Gastroesophageal sphincter (tissue), 4 donors: ENCODE data around the gene AKAP6. TPM values are rescaled to one million over a fixed set of nuclear protein-coding genes. Genes with fewer than 3 reads are reported as not detected.
A peak's percentile ranks its signal among the peaks of the same experiment; 100 is the strongest.

Source experiments
- ATAC-seq: fragments of 150-250 bp; one replicate; pipeline ENCODE4 v1.9.1; 2016; ENCODE audit warnings: mild to moderate bottlenecking, moderate library complexity
- H3K27ac ChIP-seq, 4 donors: fragments of 200-600 bp; sonication (generic) in 3 of 4; 1 replicate in 3 of 4; 2 replicates in 1 of 4; pipeline ENCODE4 v1.5.1; 2016 to 2019
- H3K27me3 ChIP-seq: fragments of 200-600 bp; sonication (generic); one replicate; pipeline ENCODE4 v1.5.1; 2019
- H3K36me3 ChIP-seq, 2 donors: fragments of 200-600 bp; sonication (generic); one replicate each; pipeline ENCODE4 v1.5.1; 2019; ENCODE audit warnings: control low read depth in 1 of 2
- H3K4me1 ChIP-seq, 3 donors: fragments of 200-600 bp; sonication (generic); 1 replicate in 2 of 3; 2 replicates in 1 of 3; pipeline ENCODE4 v1.5.1; 2016 to 2019; ENCODE audit warnings: control low read depth in 2 of 3
- H3K4me3 ChIP-seq, 2 donors: fragments of 200-600 bp; sonication (generic); one replicate each; pipeline ENCODE4 v1.5.1; 2019; ENCODE audit warnings: mild to moderate bottlenecking in 1 of 2, moderate library complexity in 1 of 2
- H3K9me3 ChIP-seq, 3 donors: fragments of 200-600 bp; sonication (generic); one replicate each; pipeline ENCODE4 v1.5.1; 2017 to 2019; ENCODE audit warnings: control low read depth in 2 of 3
- EP300 ChIP-seq: sonication (generic); formaldehyde crosslinking; IDR thresholded peaks from one replicate; pipeline ENCODE4 v1.6.1; 2017; ENCODE audit warnings: antibody characterized with exemption, mild to moderate bottlenecking
- POLR2A ChIP-seq, 2 donors: fragments of 450-650 bp; IDR thresholded peaks; one replicate each; pipeline ENCODE4 v1.6.1; 2017; ENCODE audit warnings: antibody characterized with exemption in 2 of 2, mild to moderate bottlenecking in 2 of 2, moderate library complexity in 1 of 2
- POLR2AphosphoS5 ChIP-seq: sonication (generic); formaldehyde crosslinking; IDR thresholded peaks from one replicate; pipeline ENCODE4 v1.6.1; 2017; ENCODE audit warnings: antibody characterized with exemption
- WGBS, 2 donors: methylation state at CpG; one replicate each; pipeline ENCODE4 v1.1.5; 2018; ENCODE audit warnings: low coverage in 1 of 2; 5-methylcytosine and 5-hydroxymethylcytosine counted together
- total RNA-seq, 4 donors: library from RNA; depleted of rRNA; stranded (reverse); fragments of >200 nt; gene quantifications; one replicate each; pipeline ENCODE4 v1.1.0, GENCODE V29; 2016
- TF ChIP-seq, protein P1 (sequence below), 4 experiments: fragments of 200-600 bp in 2 of 4; fragments of 450-650 bp in 2 of 4; sonication (generic) in 1 of 4; IDR thresholded peaks; one replicate each; pipeline ENCODE4 v1.5.1; 2017 to 2019; ENCODE audit warnings: antibody characterized with exemption in 4 of 4, mild to moderate bottlenecking in 2 of 4, moderate library complexity in 2 of 4

AKAP6 gene
- total RNA-seq, 4 donors from 2014 or later: 33.1 to 65.4 (median 45.0) TPM

- Histone ChIP-seq H3K4me3 (no peak overlapping the region), H3K27me3 (no peaks in the 10 kb centered on the region), H3K9me3 (no peaks in the 10 kb centered on the region), H3K27ac (peak overlapping the region in 3 of 4 donors; percentile 77 to 86 (median 84)), H3K36me3 (no peaks in the 10 kb centered on the region), H3K4me1 (peaks cover 23 to 86% (median 31%) of the 10 kb centered on the region in 3 donors)
- 64 to 78% methylated on average over 1 of the region's 1 CpG for WGBS, 2 donors
- no peak for ATAC-seq
- TF ChIP-seq POLR2A (IDR thresholded peaks at IDR 0.05) (no peak), POLR2AphosphoS5 (no peak), EP300 (no peak)
- TF ChIP-seq, protein P1, sequence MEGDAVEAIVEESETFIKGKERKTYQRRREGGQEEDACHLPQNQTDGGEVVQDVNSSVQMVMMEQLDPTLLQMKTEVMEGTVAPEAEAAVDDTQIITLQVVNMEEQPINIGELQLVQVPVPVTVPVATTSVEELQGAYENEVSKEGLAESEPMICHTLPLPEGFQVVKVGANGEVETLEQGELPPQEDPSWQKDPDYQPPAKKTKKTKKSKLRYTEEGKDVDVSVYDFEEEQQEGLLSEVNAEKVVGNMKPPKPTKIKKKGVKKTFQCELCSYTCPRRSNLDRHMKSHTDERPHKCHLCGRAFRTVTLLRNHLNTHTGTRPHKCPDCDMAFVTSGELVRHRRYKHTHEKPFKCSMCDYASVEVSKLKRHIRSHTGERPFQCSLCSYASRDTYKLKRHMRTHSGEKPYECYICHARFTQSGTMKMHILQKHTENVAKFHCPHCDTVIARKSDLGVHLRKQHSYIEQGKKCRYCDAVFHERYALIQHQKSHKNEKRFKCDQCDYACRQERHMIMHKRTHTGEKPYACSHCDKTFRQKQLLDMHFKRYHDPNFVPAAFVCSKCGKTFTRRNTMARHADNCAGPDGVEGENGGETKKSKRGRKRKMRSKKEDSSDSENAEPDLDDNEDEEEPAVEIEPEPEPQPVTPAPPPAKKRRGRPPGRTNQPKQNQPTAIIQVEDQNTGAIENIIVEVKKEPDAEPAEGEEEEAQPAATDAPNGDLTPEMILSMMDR (IDR thresholded peaks at IDR 0.05): no peak
Observed at GRCh38 chr14:32706721-32707519, 377.8 kb downstream of the AKAP6 start.

DNA sequence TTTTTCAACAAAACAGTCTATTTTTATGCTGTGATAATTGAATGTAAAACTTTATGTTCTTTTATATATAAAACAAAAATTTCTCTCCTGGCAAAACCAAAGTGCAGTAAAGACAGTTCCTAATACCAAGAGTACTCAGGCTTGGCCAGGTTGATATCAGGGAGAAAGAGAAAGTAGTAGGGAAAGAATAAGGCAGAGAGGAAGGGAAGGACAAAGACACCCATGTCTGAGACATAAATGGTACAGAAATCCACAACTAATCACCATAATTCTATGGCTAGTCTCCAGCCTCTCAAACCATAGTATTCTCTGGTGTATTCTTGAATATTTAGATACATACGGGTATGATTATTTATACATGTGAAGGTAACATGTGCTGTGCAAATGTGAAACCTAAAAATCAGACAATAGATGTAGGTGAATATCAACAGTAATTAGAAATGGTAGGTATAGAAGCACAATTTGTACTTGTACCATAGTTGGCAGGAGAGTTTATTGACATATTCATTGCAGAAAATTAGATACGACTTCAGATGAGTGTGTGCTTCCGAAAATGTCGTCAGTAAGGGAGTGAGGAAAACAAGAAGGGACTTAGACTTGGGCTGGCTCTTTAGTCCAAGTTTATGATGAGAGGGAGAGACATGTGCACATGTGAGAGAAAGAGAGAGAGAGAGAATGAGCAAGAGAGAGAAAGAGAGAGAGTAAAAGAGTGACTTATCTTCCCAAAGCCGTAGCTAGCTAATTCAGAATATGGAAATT lies 378.8 kb downstream of the AKAP6 start:
- WGBS, 2 donors: 43 to 55% methylated on average over 5 of the region's 5 CpGs
- Histone ChIP-seq H3K4me1 (peaks cover 18 to 76% (median 24%) of the 10 kb centered on the region in 3 donors), H3K4me3 (no peak overlapping the region), H3K36me3 (no peaks in the 10 kb centered on the region), H3K27me3 (no peaks in the 10 kb centered on the region), H3K9me3 (no peaks in the 10 kb centered on the region), H3K27ac (peak overlapping the region; percentile 77 to 86 (median 83))
- ATAC-seq: no peak
- TF ChIP-seq POLR2A (IDR thresholded peaks at IDR 0.05) (no peak), POLR2AphosphoS5 (no peak), EP300 (no peak)
- TF ChIP-seq, protein P1 (IDR thresholded peaks at IDR 0.05): no peak

GRCh38 chr14:32709027-32709426 lies 379.9 kb downstream of the AKAP6 start:
- TF ChIP-seq EP300 (no peak), POLR2A (IDR thresholded peaks at IDR 0.05) (no peak), POLR2AphosphoS5 (no peak)
- TF ChIP-seq, protein P1 (IDR thresholded peaks at IDR 0.05): no peak
- Histone ChIP-seq H3K27me3 (no peaks in the 10 kb centered on the region), H3K27ac (peak overlapping the region; percentile 77 to 86 (median 83)), H3K4me3 (no peak overlapping the region), H3K9me3 (no peaks in the 10 kb centered on the region), H3K4me1 (peaks cover 13 to 65% (median 18%) of the 10 kb centered on the region in 3 donors), H3K36me3 (no peaks in the 10 kb centered on the region)
- peak; percentile 65 for ATAC-seq
- 10 to 11% methylated on average over 4 of the region's 4 CpGs for WGBS, 2 donors

- Histone ChIP-seq H3K36me3 (no peaks in the 10 kb centered on the region), H3K4me3 (peak overlapping the region; percentile 31 to 35), H3K4me1 (peaks cover 13 to 54% (median 18%) of the 10 kb centered on the region in 3 donors), H3K27ac (peak overlapping the region; percentile 77 to 86 (median 83)), H3K9me3 (no peaks in the 10 kb centered on the region), H3K27me3 (no peaks in the 10 kb centered on the region)
- ATAC-seq: peak; percentile 72
- TF ChIP-seq EP300 (no peak), POLR2AphosphoS5 (peak; percentile 6), POLR2A (IDR thresholded peaks at IDR 0.05) (no peak)
- TF ChIP-seq, protein P1 (IDR thresholded peaks at IDR 0.05): no peak
- WGBS, 2 donors: 11 to 31% methylated on average over 6 to 7 of the region's 7 CpGs
Observed at GRCh38 chr14:32710231-32710671, 381.2 kb downstream of the AKAP6 start.
